Measurements from ENCODE around the gene MRPL38.
"Not testable (repeated sequence)": the region's sequence is repeated elsewhere in the genome, so short reads cannot be mapped to it uniquely, and the experiment has no call there.

The MRPL38 gene

GRCh38 chr17:75869282-75870141, 35.2 kb downstream of the MRPL38 start:
- DNase-seq, result peak; percentile 42 to 88 (median 74)
- intact Hi-C loops (cut with DNase I), result no loop called here

DNA sequence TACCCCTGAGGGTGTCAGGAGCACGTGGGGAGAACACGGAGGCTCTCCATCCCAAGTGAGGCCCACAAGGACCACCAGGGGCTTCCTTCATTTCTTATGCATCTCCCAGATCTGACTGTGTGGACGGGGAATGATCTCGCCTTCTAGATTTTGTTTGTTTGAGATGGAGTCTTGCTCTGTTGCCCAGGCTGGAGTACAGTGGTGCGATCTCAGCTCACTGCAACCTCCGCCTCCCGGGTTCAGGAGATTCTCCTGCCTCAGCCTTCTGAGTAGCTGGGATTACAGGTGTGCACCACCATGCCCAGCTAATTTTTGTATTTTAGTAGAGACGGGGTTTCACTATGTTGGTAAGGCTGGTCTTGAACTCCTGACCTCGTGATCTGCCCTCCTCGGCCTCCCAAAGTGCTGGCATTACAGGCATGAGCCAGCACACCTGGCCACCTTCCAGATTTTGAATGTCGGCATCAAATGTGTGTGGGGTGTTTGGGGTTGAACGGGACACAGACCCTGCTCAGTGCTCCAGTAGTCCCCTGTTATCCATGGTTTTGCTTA, 35.9 kb downstream of the MRPL38 start:
- peak in 2 of 42 donors; percentile 32 to 46 for DNase-seq
- intact Hi-C loops (cut with DNase I), result not testable (repeated sequence)

DNA sequence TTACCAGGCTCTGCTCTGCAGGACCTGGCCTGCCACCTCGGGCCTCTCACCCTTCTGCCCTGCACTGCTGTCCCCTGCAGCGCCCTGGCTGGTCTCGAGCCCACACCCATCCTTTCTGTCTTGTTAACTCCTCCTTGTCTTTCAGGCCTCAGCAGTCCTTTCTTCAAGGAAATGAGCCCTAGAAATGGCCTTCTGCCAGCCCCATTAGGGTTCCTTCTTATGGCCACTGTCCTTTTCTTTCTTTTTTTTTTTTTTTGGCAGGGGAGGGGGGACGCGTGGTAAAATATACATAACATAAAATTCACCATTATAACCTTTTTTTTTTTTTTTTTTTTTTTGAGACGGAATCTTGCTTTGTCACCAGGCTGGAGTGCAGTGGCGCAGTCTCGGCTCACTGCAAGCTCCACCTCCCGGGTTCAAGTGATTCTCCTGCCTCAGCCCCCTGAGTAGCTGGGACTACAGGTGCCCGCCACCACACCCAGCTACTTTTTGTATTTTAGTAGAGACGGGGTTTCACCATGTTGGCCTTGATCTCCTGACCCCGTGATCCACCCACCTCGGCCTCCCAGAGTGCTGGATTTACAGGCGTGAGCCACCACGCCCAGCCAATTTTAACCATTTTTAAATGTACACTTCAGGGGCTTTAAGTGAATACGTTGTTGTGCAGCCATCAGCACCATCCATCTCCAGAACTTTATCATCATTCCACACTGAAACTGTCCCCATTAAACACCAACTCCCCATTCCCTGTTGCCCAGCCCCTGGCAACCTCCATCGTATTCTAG, 39.1 kb downstream of the MRPL38 start:
- intact Hi-C loops (cut with DNase I); DNase-seq: not testable (repeated sequence)

GRCh38 chr17:75864887-75865286, 39.8 kb downstream of the MRPL38 start:
- intact Hi-C loops (cut with DNase I); DNase-seq: not testable (repeated sequence)

- intact Hi-C loops (cut with DNase I), result no loop called here
- peak in 1 of 42 donors; percentile 15 for DNase-seq
These were observed 40.2 kb downstream of the MRPL38 start for GRCh38 chr17:75864448-75864871.

DNA sequence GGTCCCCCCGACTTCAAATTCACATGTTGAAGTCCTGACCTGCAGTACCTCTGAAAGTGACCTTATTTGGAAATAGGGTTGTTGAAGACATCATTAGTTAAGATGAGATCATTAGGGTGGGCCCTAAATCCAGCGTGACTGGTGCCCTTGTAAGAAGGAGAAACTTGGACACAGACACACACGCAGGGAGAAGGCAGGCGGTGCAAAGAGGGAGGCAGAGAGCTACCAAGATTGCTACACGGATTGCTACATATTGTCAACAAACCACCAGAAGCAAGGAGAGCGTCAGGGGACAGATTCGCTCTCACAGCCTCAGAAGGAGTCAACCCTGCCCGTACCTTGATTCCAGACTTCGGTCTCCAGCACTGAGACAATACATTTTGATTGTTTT, 42.8 kb downstream of the MRPL38 start:
- no peak for DNase-seq
- intact Hi-C loops (cut with DNase I), result no loop called here

DNA sequence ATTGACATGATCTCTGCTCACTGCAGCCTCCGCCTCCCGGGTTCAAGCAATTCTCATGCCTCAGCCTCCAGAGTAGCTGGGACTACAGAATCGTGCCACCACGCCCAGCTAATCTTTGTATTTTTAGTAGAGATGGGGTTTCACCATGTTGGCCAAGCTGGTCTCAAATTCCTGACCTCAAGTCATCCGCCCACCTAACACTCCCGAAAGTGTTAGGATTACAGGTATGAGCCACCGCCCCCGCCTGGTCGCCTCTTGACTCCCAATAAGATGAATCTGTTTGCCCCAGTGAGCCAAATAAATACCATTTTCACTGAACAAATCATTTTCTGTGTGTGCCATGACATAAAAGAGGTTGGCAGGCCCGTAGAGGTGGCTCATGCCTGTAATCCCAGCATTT, 45.3 kb downstream of the MRPL38 start:
- intact Hi-C loops (cut with DNase I), result loop anchor here (5.0 kb wide), 2 partner anchors 38 to 77 kb away; partner anchors contain the start of genes TRIM65 and UNK
- not testable (repeated sequence) for DNase-seq

- DNase-seq, result peak in 26 of 42 donors; percentile 23 to 77 (median 54)
- intact Hi-C loops (cut with DNase I), result loop anchor here (5.0 kb wide), 2 partner anchors 41 to 74 kb away; partner anchors contain the start of genes TRIM65 and UNK
These were observed 48.5 kb downstream of the MRPL38 start for GRCh38 chr17:75856062-75856756.

DNA sequence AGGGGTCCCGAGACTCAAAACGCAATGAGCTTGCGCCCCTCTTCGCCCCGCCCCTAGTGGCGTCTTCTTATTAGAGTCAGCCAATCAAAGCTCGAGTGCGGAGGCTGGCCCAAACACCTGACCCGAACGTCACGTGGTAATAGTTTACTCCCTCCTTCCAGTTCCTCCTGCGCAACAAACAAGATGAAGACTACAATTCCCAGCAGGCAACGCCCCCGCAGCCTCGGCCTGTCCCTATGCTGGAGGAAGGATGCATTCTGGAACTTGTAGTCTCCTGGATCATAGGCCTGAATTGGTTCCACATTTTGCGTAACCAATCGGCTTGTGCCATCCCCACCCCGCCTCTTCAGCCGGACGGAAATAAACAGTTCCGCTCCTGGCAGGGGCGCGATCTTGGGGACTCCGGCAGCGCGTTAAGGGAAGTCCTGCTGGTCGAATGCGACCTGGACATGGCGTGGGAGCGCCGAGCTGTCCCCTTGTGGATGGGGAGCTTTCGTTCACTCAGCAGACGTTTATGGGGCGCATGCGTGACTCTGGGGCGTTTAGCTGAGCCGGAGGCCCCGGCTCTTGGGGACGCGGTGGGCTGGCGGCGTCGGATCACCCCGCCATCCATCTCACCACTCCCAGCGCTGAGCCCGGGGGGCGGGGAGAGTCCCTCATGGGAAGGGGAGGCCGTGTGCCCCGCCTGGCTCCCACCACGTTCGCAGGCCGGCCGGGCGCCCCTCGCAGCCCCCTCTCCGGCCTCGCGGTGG, 49.2 kb downstream of the MRPL38 start, which contains the start of gene WBP2:
TSS of gene WBP2 (minus strand) at position 26 of the 752 bp plus-strand sequence. CDS start 38 bp downstream, outside the sequence.
- intact Hi-C loops (cut with DNase I), result loop anchor here (5.0 kb wide), 2 partner anchors 42 to 73 kb away; partner anchors contain the start of genes TRIM65 and UNK
- DNase-seq, result peak; percentile 95 to 100 (median 99)

DNA sequence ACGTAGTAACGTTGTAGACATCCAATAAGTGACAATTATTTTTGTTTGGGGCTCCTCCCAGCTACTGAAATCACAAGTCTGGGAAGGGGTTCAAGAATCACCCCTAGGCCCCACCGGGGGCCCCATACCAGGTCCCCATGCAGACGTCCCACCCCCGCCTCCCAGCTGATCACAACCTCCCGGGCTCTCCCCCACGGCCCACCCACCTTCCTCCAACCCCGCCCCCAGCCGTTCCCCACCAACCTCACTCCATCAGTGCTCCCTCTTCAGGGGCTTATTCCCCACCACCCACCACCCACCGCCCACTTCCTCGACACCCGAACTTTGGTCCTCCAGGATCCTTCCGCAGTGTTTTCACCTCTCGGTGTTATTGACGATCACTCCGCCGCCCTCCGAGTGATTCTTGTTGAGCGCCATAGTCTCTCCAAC, 49.8 kb downstream of the MRPL38 start:
- intact Hi-C loops (cut with DNase I), result loop anchor here (5.0 kb wide), 2 partner anchors 42 to 73 kb away; partner anchors contain the start of genes TRIM65 and UNK

DNA sequence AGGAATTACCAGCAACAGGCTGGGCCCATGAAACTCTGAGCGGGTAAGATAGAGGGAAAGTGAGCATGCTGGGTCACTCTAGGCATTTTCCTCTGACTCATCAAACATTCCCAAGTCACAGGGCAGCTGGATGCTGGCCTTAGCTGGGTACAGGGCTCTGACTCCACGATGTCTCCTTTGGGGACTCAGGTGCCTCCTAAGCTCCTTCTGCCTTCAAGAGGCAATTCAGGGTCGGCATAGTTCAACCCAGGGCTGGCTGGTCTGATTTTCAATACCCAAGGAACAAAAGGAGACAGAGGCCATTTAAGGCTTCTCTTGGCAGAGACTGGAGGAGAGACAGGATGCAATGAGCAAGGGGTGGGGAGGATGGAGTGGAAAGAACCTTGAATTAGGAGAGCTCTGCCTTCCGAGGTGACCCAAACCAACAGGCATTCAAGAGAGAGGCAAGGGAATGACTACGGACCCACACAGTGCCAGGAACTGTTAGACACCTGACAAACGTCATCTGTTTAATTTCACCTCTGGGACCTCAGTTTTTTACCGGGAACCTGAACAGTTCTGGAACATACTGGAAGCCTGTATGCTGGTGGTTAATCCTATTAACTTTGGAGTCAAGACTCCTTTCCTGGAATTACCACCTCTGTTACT, 50.5 kb downstream of the MRPL38 start:
- peak in 2 of 42 donors; percentile 16 to 52 for DNase-seq
- intact Hi-C loops (cut with DNase I), result no loop called here

More for the DNA sequence above, 49.8 kb downstream of the MRPL38 start:
- DNase-seq, result peak in 1 of 42 donors; percentile 49

GRCh38 chr17:75853433-75853832, 51.3 kb downstream of the MRPL38 start:
- intact Hi-C loops (cut with DNase I), result no loop called here
- no peak for DNase-seq

- DNase-seq, result peak in 4 of 42 donors; percentile 36 to 65 (median 42)
- intact Hi-C loops (cut with DNase I), result not testable (repeated sequence)
These were observed 53.0 kb downstream of the MRPL38 start for GRCh38 chr17:75851693-75851991.

GRCh38 chr17:75850928-75851692, 53.6 kb downstream of the MRPL38 start:
- DNase-seq, result peak in 34 of 42 donors; percentile 26 to 85 (median 64)
- intact Hi-C loops (cut with DNase I), result no loop called here

DNA sequence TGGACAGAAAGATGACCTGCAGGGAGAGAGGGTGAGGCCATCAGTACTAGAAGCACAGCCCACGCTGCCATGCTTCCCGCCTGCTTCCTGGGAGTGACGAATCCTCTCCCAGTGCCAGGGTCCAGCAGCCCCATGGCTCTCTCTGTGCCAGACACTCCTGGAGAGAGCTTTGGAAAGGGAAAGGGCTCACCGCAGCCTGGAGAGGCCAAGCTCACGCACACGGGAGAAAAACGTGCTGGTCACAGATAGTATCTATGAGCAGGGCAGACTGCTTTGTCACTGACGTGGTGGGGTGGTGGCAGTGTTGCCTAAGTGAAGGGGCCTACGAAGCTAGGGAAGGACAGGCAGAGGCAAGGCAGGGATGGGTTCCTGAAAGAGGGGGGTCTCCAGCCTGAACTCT, 55.0 kb downstream of the MRPL38 start:
- intact Hi-C loops (cut with DNase I), result no loop called here
- peak in 2 of 42 donors; percentile 43 to 61 for DNase-seq

DNA sequence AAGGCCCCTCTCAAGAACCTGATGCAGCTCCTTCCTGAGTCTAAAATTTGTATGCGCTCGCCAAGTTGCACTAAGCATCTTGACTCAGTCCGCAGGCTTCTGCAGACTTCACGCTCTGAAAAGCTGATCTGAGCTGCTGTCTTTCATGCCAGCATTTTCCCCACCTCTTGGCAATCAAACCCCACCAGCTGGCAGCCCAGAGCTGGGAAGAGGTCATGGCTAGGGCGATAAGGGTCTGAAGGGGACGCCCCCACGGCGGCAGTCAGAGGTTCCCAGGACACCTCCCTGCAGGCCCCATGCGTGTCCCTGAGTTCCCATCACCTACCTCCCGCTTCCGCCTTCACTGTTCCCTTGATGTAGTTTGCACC, 55.4 kb downstream of the MRPL38 start:
- no peak for DNase-seq
- intact Hi-C loops (cut with DNase I), result no loop called here
